AG09309 (cell line): Measurements from ENCODE around the gene CFH.
"Not testable (repeated sequence)": the region's sequence is repeated elsewhere in the genome, so short reads cannot be mapped to it uniquely, and the experiment has no call there.

ENCODE experiments used
- DNase-seq: peaks from one replicate; pipeline ENCODE4 v3.0.0-alpha.2; 2010; ENCODE audit warnings: low read depth
- H3K4me3 ChIP-seq: 2 replicates; pipeline ENCODE4 v1.5.1; 2011; ENCODE audit warnings: mild to moderate bottlenecking, low read depth, low read length, moderate library complexity; ENCODE audit not compliant: control insufficient read depth
- CTCF ChIP-seq: IDR thresholded peaks from 2 replicates; pipeline ENCODE4 v1.5.1; 2011; ENCODE audit warnings: mild to moderate bottlenecking, low read depth, low read length, inconsistent platforms; ENCODE audit not compliant: insufficient read depth, control insufficient read depth; ENCODE audit errors: missing control alignments

CFH gene

GRCh38 chr1:196690582-196690981, 38.7 kb downstream of the CFH start:
- DNase-seq, result no peak
- no peak overlapping the region for H3K4me3 ChIP-seq
- TF ChIP-seq CTCF, result no peak

DNA sequence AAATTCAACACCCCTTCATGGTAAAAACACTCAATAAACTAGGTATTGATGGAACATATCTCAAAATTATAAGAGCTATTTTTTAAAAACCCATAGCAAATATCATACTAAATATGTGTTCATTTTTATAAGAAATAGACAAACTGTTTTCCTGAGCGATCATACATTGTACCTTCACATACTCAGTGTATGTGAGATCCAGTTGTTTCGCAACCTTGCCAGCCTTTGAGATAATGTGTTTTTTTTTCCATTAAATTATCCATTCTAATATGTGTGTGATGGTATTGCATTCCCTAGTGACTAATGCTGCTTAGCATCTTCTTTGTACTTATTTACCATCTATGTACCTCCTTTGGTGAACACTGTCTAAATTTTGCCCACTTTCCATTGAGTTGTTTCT, 47.1 kb downstream of the CFH start:
- no peak for DNase-seq
- TF ChIP-seq CTCF, result no peak
- H3K4me3 ChIP-seq, result no peak overlapping the region

GRCh38 chr1:196701144-196701543, 49.3 kb downstream of the CFH start:
- no peak for DNase-seq
- no peak for TF ChIP-seq CTCF
- no peak overlapping the region for H3K4me3 ChIP-seq

GRCh38 chr1:196709892-196710291, 58.0 kb downstream of the CFH start:
- DNase-seq, H3K4me3 ChIP-seq: not testable (repeated sequence)

GRCh38 chr1:196717868-196718267, 66.0 kb downstream of the CFH start:
- no peak overlapping the region for H3K4me3 ChIP-seq
- no peak for TF ChIP-seq CTCF
- DNase-seq, result no peak

GRCh38 chr1:196723325-196724185, 71.7 kb downstream of the CFH start:
- H3K4me3 ChIP-seq, result no peak overlapping the region
- TF ChIP-seq CTCF, result peak; percentile 14
- DNase-seq, result no peak

- no peak for DNase-seq
- H3K4me3 ChIP-seq, result no peak overlapping the region
- no peak for TF ChIP-seq CTCF
Observed at GRCh38 chr1:196732526-196732925, 80.7 kb downstream of the CFH start.
